T follicular helper cell (primary cell): ENCODE results near the gene SCUBE1.

ENCODE experiments used
- DNase-seq: peaks from one replicate; pipeline ENCODE4 v3.0.0-alpha.2; 2020; ENCODE audit warnings: low read depth

The SCUBE1 gene

DNA sequence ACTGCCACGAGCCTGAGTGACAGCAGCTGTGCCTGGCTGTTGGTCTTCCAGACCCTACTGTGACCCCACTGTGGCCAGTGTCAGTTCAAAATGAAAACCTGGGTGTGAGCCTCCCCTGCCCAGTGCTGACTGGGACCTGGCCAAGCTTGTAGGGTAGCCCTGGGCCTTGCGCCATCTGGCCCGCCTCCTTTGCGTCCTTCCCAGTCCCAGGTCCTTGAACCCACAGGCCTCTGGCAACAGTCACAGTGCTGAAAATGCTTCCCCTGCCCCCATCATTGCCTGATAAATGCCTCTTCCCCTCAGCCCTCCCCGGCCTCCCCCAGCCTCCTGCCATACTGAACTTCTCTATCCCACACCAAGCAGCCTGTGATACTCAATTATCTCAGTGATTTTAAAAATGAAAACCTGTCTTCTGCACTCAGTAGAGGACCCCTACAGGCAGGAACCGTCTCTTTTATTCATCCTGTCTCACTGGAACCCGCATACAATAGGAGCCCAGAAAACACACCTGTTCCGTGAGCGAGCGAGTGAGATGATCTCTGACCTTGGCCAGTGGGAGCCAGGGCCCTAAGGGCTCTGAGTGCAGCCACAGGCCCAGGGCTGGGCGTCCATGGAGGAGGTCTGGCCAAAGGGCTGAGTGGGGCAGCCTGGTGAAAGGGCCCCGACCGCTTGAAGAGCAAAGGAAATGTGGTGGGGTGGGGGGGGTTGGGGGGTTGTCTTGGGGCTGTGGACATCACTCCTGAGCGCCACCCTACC lies 106.6 kb downstream of the SCUBE1 start:
- no peak for DNase-seq

DNA sequence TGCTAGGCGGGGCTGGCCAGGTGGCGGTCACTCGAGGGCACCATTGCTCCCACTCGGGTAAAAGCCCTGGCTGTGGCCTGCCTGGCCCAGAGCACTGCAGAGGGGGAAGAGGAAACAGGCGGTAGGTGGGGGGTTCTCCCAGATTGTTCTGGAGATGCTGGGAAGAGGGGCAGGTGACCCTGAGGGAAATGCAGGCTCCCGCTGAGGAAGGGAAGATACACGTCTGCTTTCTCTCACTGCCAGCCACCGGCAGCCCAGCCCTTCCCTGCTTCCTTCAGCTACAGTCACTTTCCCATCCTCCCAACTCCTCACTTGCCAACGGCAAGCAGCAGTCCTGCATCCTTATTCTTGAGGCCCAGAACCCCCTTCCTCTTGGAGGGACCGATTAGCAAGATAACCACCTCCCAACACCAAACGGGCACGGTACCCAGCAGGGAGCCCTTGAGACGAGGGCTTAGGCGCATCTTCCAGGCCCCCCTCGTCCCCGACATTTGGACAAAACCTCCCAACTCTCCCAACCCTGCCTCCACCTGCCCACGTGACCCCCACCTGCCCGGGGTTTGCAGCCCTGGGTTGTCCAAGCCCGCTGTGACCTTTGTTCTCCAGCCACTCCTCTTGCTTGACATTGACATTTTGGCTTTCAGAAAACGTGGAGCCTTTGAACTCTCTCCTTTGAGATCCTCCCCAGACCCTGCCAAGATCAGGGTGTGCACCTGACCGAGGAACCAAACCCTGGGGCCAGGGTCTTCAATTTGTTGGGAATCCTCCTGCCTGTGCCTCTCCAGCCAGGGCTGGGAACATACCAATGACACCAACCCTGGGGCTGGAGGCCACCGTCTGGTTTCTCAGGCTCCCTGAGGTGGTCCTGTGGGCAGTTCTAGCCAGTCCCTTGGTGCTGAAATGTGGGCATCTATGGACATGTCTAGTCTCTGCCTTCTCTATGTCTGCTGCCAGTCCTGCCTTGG lies 107.4 kb downstream of the SCUBE1 start:
- DNase-seq: no peak

DNA sequence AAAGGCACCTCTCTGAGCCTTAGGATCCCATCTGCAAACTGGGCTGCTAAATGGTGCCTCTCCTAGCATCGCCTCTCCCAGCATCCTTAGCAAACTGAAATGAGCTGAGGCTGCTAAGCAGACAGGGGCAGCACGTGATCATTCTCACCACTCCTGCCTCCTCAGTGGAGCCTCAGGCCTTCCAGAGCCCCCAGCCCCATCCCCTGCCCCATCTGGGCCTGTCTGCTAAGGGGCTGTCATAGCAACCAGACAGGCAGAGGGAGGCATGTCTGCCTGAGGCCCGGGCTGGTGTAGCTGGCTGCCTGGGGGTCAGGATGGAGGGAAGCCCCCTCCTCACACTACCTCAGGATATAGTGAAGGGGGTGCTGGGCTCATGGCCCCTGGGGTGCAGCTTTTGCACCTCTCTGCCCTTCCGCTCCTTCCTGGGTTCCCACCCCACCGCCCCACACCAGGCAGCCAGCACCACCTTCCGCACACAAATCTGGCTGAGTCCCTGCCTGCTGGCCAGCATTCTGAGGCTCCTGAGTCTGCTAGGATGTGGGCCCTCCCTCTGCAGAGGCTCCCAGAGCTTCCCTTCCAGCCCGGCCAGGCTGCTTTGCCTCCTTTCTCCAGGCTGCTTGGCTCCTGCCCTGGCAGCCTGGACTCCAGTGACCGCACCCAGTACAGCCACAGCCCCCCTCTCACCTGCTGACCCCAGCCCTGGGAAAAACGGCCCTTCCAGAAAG lies 108.7 kb downstream of the SCUBE1 start:
- no peak for DNase-seq

DNA sequence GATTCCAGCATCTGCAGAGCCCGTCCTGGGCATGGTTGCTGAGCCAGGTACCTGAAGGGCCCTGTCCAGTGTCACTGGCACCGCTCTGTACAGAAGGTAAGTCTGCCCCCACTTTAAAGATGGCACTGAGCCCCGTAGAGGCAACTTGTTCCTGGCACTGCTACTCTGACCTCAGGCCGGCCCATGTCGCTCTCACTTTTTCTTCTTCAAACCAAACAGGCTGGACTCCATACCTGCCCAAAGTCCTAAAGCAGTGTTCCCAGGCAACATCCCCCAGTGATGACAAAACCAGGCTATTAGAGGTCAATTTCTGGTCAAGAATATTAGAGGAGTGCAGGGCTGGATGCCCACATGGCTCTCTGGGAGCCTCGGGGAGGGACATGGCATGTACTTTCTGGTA lies 109.6 kb downstream of the SCUBE1 start:
- DNase-seq: no peak

DNA sequence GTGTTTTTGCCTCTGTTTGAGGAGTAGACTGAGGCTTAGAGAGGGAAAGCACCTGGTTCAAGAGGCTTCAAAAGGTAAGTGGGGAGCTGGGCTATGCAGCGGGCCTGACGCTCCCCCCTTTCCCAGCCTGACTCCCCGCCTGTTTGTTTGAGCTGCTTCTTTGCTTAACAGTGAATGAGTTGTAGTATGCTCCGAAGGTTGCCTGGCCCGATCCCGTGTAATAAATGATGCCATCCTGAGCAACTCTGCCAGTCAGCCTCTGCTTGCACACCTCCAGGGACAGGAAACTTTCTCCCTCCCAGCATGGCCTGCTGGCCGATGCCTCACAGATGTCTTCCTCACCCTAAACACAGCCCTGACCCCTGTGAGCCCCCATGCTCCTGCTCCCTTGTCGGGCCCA lies 110.7 kb downstream of the SCUBE1 start:
- no peak for DNase-seq

DNA sequence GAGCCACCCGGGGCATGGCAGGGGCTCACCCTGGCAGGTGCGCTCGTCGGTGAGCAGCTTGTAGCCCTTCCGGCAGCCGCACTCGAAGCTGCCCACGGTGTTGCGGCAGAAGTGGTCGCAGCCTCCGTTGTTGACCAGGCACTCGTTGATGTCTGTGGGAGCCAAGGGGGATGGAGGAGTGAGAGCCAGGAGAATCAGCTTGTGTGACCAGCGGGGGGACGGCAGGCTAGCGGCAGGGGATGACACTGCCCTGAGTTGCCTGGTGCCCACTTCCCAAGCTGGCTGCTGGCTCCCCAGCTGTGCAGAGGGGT lies 111.5 kb downstream of the SCUBE1 start:
- DNase-seq: no peak

DNA sequence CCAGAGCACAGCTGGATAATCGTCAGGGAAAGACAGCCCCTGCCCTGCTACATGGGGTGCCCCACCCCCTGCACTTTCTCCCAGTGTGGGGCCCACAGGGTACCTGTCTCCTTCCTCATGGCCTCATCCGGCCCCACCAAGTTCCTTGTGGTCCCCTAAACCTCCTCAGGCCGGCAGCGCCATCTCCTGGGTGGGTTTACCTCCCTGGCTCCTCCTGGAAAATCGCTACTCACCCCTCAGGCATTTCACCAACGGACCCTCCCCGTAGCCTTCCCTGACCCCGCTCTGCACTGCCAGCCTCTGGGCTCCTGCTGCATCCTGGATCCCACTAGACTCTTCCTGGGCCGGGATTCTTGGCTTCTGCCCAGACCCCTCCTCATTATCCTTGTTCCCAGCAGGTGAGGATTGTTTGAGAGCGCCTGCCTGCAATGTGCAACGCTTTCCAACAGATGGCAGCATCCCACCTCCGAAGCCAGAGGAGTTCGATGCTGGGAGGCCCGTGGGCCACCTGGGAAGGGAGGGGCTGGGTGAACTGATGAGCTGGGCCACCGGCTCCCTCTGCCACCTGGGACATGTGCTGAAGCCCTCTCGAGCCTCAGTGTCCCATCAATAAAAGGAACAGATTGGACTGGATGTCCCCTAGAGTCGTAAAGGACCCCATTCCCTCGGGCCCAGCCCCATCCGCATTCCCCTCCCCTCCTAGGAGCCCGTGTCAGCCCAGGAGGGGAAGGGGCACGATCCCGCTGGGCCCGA lies 112.0 kb downstream of the SCUBE1 start:
- DNase-seq: peak; percentile 42

DNA sequence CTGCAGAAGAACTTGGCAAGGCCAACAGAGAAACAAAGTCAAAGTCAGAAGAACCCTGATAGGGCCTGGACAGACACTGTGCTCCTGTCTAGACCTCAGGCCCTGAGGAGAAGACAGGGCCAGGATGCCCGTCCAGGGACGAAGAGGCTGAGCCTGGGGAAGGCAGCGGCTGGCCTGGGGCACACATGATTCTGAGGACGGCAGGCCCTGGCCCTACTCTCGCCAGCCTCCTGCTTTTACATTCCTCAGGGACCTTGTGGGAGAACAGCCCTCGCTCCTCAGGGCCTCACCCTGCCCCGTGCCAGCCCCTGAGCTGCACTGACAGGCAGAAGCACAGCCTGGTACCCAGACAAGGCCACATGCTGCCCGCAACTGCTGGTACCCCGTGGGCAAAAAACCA lies 112.6 kb downstream of the SCUBE1 start:
- DNase-seq: no peak

DNA sequence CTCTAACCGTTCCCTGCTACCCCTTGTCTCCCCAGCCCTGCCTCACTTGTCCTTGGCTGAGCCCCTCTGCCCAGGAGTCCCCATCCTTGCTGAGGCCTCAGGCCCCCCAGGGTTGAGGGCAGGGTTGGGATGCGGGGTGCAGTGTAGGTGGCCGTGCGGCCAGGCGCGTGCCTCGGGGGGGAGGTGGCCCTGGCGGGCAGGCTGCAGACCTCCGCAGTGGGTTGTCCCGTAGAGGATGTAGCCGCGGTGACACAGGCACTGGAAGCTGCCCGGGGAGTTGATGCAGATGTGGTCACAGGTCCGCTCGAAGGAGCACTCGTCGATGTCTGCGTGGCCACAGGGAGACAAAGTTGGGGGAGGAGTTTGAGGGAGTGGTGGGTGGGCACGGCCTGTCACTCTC lies 114.3 kb downstream of the SCUBE1 start:
- DNase-seq: no peak

DNA sequence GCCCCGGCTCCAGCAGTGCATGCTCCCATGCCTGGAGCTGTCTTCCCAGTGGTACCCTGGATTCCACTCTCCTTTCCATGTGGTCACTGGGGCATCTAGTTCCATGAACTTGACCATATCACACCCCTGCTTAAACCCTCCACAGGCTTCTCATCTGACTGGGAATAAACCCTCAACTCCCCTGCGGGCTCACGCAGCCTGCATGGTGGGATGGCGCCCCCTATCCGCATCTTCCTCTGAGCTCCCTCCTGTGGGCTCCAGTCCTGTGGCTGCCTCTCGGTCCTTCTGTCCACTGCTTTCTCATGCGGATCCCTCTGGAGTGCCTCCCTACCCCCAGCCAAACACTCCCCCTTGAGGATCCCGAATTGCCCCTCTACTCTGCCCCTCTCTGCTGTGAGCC lies 114.8 kb downstream of the SCUBE1 start:
- DNase-seq: no peak

DNA sequence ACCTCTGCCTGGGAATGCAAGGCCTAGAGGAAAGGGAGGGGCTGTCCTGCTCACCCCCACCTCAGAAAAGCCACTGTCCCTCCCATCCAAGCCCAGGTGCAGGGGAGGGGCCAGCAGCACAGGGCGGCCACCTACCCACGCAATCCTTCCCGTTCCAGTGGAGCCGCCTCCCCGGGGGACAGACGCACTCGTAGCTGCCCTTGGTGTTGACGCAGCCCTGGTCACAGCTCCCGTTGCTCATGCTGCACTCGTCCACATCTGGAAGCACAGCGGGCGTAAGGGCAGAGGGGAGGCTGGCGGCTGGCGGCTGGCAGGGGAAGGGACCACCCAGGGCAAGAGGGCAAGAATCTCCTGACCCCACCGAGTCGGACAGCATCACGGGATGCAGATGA lies 115.9 kb downstream of the SCUBE1 start:
- no peak for DNase-seq

DNA sequence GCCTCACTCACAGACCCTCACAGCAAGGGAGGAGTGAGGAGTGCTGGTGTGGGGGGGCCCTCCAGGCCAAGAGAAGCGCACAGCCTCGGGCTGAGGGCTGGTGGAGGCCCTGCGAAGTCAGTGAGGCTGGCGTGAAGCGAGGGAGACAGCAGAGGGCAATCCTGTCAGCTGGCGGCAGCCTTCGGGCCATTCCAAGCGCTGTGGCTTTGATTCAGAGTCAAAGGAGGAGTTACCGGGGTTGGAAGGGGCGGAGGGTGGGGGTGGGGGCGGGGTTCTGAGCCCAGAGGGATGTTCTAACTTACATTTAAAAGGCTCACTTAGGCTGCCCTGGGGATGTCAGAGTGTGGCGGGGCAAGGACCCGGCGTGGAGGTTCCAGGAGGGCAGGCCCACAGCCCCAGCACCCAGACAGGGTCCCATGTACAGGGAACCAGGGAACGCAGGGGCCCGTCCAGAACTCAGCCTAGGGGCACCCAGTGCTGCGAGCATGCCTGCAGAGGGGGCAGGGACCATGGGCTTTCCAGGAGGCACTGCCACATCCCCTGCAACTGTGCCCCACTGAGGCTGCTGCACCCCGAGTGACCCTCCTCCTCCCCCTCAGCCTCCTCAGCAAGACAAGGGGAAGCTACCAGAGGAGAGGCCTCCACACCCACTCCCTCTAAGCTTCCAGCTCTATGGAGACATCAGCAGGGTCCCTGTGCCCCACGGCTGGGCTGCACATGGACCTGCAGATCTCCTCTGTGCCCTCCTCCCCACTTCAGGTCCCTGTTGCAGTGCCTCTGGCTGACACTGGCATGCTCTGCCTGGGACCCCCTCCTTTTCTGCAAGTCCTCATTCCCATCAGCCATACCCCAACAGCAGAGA lies 116.6 kb downstream of the SCUBE1 start:
- DNase-seq: no peak

DNA sequence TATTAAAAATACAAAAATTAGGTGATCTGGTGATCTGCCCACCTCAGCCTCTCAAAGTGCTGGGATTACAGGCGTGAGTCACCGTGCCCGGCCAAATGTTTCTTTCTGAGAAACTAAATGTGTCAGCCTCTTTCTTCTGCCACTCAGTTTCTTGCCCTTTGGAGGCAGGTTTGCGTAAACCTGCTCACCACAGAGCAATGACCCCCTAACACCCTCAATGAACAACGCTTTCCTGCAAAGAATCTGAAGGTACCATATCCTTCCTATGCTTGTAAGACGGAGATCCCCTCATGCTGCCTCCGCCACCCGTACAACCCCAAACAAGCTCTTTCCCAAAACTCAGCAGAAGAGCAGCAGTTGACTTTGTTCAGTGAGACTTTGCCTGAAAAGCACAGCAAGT lies 117.6 kb downstream of the SCUBE1 start:
- DNase-seq: no peak

DNA sequence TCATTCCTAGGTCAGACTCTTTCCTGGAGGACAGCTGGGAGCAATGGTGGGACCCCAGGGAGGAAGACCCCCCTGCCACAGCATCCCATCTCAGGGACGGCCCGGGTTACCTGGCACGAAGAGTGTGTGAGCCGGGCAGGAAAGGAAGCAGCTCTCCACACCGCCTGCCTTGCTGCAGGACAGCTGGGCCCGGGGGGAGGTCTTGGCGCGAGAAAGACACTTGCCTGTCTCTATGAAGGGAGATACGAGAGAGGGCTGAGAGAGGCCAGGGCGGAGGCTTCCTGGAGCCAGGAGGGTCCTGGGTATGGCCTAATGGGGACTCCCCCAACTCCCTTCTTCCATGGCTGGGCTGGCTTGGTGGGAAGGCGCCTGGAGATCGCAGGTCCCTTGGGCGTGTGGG lies 120.2 kb downstream of the SCUBE1 start:
- no peak for DNase-seq

DNA sequence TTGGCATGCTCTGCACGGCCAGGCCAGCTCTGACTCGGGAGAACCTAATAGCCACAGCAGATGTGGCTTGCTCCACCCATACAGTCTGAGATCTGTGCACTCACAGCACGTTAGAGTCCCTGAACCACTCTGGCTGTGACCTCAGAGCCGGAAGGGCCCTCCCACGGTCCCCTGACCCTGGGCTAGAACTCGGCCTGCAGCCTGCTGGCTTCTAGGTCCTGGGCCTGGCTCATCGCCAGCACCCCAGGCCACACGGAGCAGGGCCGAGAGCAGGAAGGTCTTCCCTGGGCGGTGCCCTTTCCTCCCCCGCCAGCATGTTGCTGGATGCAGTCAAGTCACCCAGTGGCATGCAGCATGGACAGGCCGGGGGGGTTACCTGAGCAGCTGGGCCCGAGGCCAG lies 120.9 kb downstream of the SCUBE1 start:
- no peak for DNase-seq

DNA sequence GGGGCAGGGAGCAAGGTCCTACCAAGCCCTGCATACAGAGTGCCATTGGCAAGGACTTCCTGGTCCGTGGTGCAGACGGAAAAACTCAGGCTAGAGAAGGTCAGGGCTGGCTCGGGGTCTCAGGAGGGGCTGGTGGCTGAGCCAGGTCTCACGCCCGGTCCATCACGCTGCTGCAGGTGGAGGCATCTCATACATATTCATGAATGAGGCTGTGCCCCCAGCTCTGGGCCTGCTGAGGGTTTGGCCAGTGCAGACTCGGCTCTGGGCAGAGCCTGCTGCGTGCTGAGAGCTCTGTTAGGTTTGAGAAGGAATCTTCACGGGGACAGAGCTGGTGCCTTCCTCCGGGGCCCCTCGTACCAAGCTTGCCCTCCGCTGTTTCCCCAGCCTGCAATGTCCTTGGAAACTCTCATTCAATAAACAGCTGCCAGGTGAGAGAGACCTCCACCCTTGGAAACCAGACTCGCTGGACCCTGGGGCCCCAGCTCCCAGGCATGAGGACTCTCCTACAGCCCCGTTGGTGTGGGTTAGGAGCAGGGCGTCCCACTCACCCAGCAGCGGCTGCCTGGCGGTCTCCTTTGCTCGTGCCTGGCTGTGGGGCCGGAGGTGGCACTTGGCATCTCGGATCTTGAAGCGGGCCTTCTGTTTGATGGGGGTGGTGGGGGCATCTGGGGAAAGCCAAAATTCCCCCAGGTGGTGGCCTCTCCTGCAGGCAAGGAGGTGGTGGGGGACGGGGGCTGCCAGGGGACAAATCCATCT lies 122.4 kb downstream of the SCUBE1 start:
- no peak for DNase-seq

DNA sequence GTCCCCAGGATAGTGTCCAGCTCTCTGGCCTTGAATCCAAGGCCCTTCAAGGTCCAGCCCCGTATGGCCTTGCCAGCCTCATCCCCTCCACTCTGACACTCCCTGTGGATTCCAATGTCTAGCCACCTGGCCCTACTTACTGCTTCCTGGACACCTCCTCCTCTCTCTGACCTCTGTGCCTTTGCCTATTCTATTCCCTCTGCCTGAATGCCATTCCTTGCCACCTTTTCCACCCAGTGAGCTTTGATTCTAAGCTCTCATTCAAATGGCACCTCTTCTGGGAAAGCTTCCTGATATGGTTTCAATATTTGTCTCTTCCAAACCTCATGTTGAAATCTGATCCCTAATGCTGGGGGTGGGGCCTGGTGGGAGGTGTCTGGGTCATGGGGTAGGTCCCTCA lies 124.4 kb downstream of the SCUBE1 start:
- DNase-seq: no peak

DNA sequence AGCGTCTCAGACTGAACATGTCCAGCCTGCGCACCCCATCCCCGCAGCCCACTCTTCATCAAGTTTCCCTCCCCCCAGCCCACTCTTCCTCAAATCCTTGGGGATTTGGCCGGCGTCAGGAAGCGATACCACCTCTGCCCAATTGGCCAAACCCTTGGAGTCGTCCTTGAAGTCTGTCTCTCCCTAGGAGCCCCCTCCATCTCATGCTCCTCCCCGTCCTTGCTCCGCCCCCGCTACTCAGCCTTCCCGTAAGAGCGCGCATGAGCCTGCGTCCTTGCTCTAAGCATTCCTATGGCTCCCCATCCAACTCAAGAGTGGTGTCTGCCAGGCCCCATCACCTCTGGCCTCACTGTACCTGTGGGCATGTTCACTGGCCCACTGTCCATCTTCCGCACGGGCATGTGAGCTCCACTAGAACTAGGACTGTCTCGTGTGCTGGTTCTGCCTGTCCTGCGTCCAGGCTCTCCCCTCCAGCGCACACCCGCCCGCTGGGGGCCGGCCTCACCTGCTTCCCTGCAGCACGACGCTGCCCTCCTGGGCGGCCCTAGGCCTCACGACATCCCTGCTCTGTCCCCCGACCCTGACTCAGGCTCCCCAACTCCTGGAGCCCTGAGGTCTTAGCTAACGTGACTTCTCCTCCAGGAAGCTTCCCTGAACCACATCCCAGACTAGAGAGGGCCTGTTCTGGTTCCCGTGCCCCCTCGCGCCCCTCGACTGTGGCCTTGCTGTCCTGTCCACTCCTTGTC lies 125.7 kb downstream of the SCUBE1 start:
- no peak for DNase-seq

DNA sequence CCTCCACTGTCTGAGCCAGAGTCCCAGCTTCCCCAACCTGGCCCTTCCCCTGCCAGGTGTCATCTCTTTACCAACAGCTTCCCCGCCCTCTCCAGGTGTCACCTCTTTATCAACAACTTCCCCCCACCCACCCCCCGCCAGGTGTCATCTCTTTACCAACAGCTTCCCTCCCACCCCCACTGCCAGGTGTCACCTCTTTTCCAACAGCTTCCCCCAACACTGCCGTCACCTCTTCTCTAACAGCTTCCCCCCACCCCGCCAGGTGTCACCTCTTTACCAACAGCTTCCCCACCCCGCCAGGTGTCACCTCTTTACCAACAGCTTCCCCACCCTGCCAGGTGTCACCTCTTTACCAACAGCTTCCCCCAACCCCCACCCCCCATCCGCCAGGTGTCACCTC lies 126.4 kb downstream of the SCUBE1 start:
- DNase-seq: no peak

DNA sequence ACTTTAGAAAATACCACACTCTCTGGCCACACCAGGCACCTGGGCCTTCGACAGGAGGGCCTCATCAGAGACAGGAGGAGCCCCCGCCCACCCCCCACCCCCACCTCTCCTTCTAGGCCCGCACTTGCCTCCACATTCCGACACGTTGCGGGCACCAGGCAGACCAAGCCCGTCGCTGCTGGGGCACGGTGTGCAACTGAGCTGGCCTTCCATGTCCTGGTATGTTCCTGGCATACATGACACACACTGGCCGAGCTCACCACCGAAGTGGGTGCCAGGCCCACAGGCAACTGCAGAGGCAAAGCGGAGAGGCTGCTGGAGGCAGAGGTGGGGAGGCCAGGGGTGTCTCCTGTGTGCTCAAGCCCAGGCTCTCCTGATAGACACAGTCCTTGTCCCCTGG lies 129.2 kb downstream of the SCUBE1 start:
- DNase-seq: no peak
